ENCODE data around the gene DCTN2. TPM values are rescaled to one million over a fixed set of nuclear protein-coding genes. Genes with fewer than 3 reads are reported as not detected.

Gene DCTN2
- 100 to 1,000 TPM; 164 to 199 (median 193) TPM for total RNA-seq

- peaks cover 12 to 23% of the 10 kb centered on the region in 2 donors for H3K4me1 ChIP-seq
- H3K36me3 ChIP-seq: no peaks in the 10 kb centered on the region
- WGBS, 2 donors: 0 to 1% methylated on average over 24 to 47 of the region's 56 CpGs
- intact Hi-C loops (cut with DNase I): loop anchor here (2.0 kb wide), 1 partner anchor 58 kb away; the partner anchor contains the start of gene MARS1
- DNase-seq: peak; percentile 96 to 97
- H3K4me3 ChIP-seq (replicated peaks in 1 of 3): peak within 1 kb of the TSS; percentile 38 to 66 (median 59)
- no peaks in the 10 kb centered on the region for H3K9me3 ChIP-seq
- no peaks in the 10 kb centered on the region for H3K27me3 ChIP-seq
- peak within 1 kb of the TSS in 2 of 3 donors; percentile 68 to 82 for H3K27ac ChIP-seq
- TF ChIP-seq POLR2A (IDR thresholded peaks at IDR 0.05): peak in 1 of 2 donors; percentile 61
- TF ChIP-seq CTCF (IDR thresholded peaks at IDR 0.05): peak in 1 of 6 experiments; percentile 19
Observed at GRCh38 chr12:57546438-57547287, at the start of gene DCTN2. DCTN2 (minus strand) TSS chr12:57547192; CDS start chr12:57547063, 129 bp downstream.

- Histone ChIP-seq H3K9me3 (no peaks in the 10 kb centered on the region), H3K4me3 (replicated peaks in 1 of 3) (no peak overlapping the region), H3K4me1 (peaks cover 11 to 26% of the 10 kb centered on the region in 2 donors), H3K36me3 (peaks cover 0 to 4% of the 10 kb centered on the region in 2 donors), H3K27me3 (no peaks in the 10 kb centered on the region), H3K27ac (no peak overlapping the region)
- DNase-seq: no peak
- WGBS, 2 donors: 77 to 84% methylated on average over 4 of the region's 4 CpGs
- no peak for TF ChIP-seq POLR2A (IDR thresholded peaks at IDR 0.05)
- TF ChIP-seq CTCF (IDR thresholded peaks at IDR 0.05): no peak
- intact Hi-C loops (cut with DNase I): no loop called here
Observed at GRCh38 chr12:57593187-57593586, 46.2 kb upstream of the DCTN2 start.

GRCh38 chr12:57592551-57593165 is 45.7 kb upstream of the DCTN2 start:
- no peaks in the 10 kb centered on the region for H3K27me3 ChIP-seq
- no peaks in the 10 kb centered on the region for H3K9me3 ChIP-seq
- H3K4me3 ChIP-seq (replicated peaks in 1 of 3): no peak overlapping the region
- no peak for TF ChIP-seq POLR2A (IDR thresholded peaks at IDR 0.05)
- no peak for TF ChIP-seq CTCF (IDR thresholded peaks at IDR 0.05)
- intact Hi-C loops (cut with DNase I): no loop called here
- WGBS, 2 donors: 72 to 79% methylated on average over 2 of the region's 2 CpGs
- H3K4me1 ChIP-seq: peaks cover 11 to 26% of the 10 kb centered on the region in 2 donors
- H3K27ac ChIP-seq: no peak overlapping the region
- DNase-seq: no peak
- H3K36me3 ChIP-seq: peaks cover 0 to 4% of the 10 kb centered on the region in 2 donors

GRCh38 chr12:57591782-57592325 is 44.9 kb upstream of the DCTN2 start:
- Histone ChIP-seq H3K36me3 (peaks cover 0 to 4% of the 10 kb centered on the region in 2 donors), H3K27ac (peak overlapping the region in 1 of 3 donors; percentile 71), H3K27me3 (no peaks in the 10 kb centered on the region), H3K4me3 (replicated peaks in 1 of 3) (peak overlapping the region; percentile 83 to 88 (median 88)), H3K9me3 (no peaks in the 10 kb centered on the region), H3K4me1 (peaks cover 11 to 26% of the 10 kb centered on the region in 2 donors)
- intact Hi-C loops (cut with DNase I): no loop called here
- DNase-seq: peak in 1 of 2 donors; percentile 41
- WGBS, 2 donors: 28 to 32% methylated on average over 10 of the region's 10 CpGs
- no peak for TF ChIP-seq POLR2A (IDR thresholded peaks at IDR 0.05)
- TF ChIP-seq CTCF (IDR thresholded peaks at IDR 0.05): no peak

Measured in thyroid gland (tissue), 4 donors.